SK-N-SH (cell line): ENCODE results near the gene C14orf132. TPM values are rescaled to one million over a fixed set of nuclear protein-coding genes. Genes with fewer than 3 reads are reported as not detected.
A peak's percentile ranks its signal among the peaks of the same experiment; 100 is the strongest.

Source experiments
- CTCF ChIA-PET: fragments of 300-600, 350-600 bp; formaldehyde crosslinking; extraction: SDS; loops from one replicate; lab custom pipeline; 2021; lab: Yijun Ruan, JAX
- POLR2A ChIA-PET: fragments of 350-600 bp; sonication (Branson Sonifier 250); formaldehyde crosslinking; extraction: SDS; loops from one replicate; lab custom pipeline; 2020; ENCODE audit warnings: antibody characterized with exemption, inconsistent platforms; lab: Yijun Ruan, JAX
- DNase-seq: peaks from one replicate; pipeline ENCODE4 v3.0.0; 2012
- H2AFZ ChIP-seq: fragments of 200-600 bp; sonication (generic); 2 replicates; pipeline ENCODE4 v1.8.1; 2016; ENCODE audit warnings: antibody characterized with exemption, mild to moderate bottlenecking, low read depth
- H3F3A ChIP-seq: fragments of 200-600 bp; sonication (generic); replicated peaks from 2 replicates; pipeline ENCODE3; 2016; ENCODE audit warnings: antibody characterized with exemption, mild to moderate bottlenecking; ENCODE audit not compliant: insufficient read depth
- H3K27ac ChIP-seq, 2 experiments: fragments of 200-500 bp in 1 of 2; fragments of 200-600 bp in 1 of 2; sonication (Bioruptor generic) in 1 of 2; sonication (generic), shearing (Covaris generic) in 1 of 2; 2 replicates each; pipeline versions ENCODE4 v1.5.1 to v1.6.1; 2014 to 2016; ENCODE audit warnings: low read depth in 2 of 2, inconsistent platforms in 1 of 2, low read length in 1 of 2, mild to moderate bottlenecking in 1 of 2, mixed read lengths in 1 of 2
- H3K27me3 ChIP-seq: fragments of 200-600 bp; sonication (generic), shearing (Covaris generic); 2 replicates; pipeline ENCODE4 v1.6.1; 2016; ENCODE audit warnings: mixed run types; ENCODE audit not compliant: insufficient read depth
- H3K36me3 ChIP-seq, 2 experiments: fragments of 200-500 bp in 1 of 2; fragments of 200-600 bp in 1 of 2; sonication (Bioruptor generic) in 1 of 2; sonication (generic) in 1 of 2; replicated peaks in 1 of 2; 2 replicates each; pipeline versions ENCODE3 to v1.5.1; 2014 to 2016; ENCODE audit warnings: low read length in 1 of 2, mild to moderate bottlenecking in 1 of 2; ENCODE audit not compliant: insufficient read depth in 2 of 2, control insufficient read depth in 1 of 2
- H3K4me1 ChIP-seq, 2 experiments: fragments of 200-500 bp in 1 of 2; fragments of 200-600 bp in 1 of 2; sonication (Bioruptor generic) in 1 of 2; sonication (generic), shearing (Covaris generic) in 1 of 2; 2 replicates each; pipeline versions ENCODE4 v1.5.1 to v1.6.1; 2014 to 2016; ENCODE audit warnings: low read depth in 1 of 2, low read length in 1 of 2, mixed run types in 1 of 2; ENCODE audit not compliant: insufficient read depth in 2 of 2, control insufficient read depth in 1 of 2
- H3K4me2 ChIP-seq: fragments of 200-600 bp; sonication (generic), shearing (Covaris generic); 2 replicates; pipeline ENCODE4 v1.6.1; 2017; ENCODE audit warnings: mixed run types
- H3K4me3 ChIP-seq, 2 experiments: fragments of 200-500 bp in 1 of 2; fragments of 200-600 bp in 1 of 2; sonication (Bioruptor generic) in 1 of 2; sonication (generic), shearing (Covaris generic) in 1 of 2; 2 replicates each; pipeline versions ENCODE4 v1.5.1 to v1.8.1; 2014 to 2016; ENCODE audit warnings: low read depth in 2 of 2, inconsistent platforms in 1 of 2, low read length in 1 of 2, mild to moderate bottlenecking in 1 of 2, mixed read lengths in 1 of 2, moderate library complexity in 1 of 2
- H3K79me2 ChIP-seq: fragments of 200-600 bp; sonication (generic); 2 replicates; pipeline ENCODE4 v1.8.1; 2017; ENCODE audit warnings: mild to moderate bottlenecking; ENCODE audit not compliant: insufficient read depth
- H3K9ac ChIP-seq: fragments of 200-600 bp; sonication (generic); 2 replicates; pipeline ENCODE4 v1.6.1; 2017; ENCODE audit warnings: mixed run types
- H3K9me2 ChIP-seq: fragments of 200-600 bp; sonication (generic); 2 replicates; pipeline ENCODE4 v1.6.1; 2017; ENCODE audit warnings: mixed run types
- H3K9me3 ChIP-seq: fragments of 200-600 bp; sonication (generic); 2 replicates; pipeline ENCODE4 v1.6.1; 2017; ENCODE audit warnings: mixed run types, mild to moderate bottlenecking, moderate library complexity
- H4K20me1 ChIP-seq: fragments of 200-600 bp; sonication (generic); 2 replicates; pipeline ENCODE4 v1.6.1; 2017; ENCODE audit warnings: mild to moderate bottlenecking, mixed run types; ENCODE audit not compliant: insufficient read depth
- EP300 ChIP-seq, 2 experiments: IDR thresholded peaks; 2 replicates each; pipeline versions ENCODE4 v1.4.0 to v1.6.1; 2012; ENCODE audit warnings: borderline replicate concordance in 1 of 2, low read depth in 1 of 2, low read length in 1 of 2
- EZH2phosphoT487 ChIP-seq: fragments of 200-600 bp; sonication (generic); IDR thresholded peaks from 2 replicates; pipeline ENCODE4 v1.6.1; 2017; ENCODE audit warnings: low read depth, mixed run types, mild to moderate bottlenecking, antibody characterized with exemption, moderate library complexity, borderline replicate concordance
- FOSL2 ChIP-seq: IDR thresholded peaks from 2 replicates; pipeline ENCODE4 v1.4.0; 2012; ENCODE audit warnings: low read depth, mild to moderate bottlenecking, moderate library complexity, borderline replicate concordance
- FOXM1 ChIP-seq: IDR thresholded peaks from 2 replicates; pipeline ENCODE4 v1.4.0; 2012; ENCODE audit warnings: low read depth, mild to moderate bottlenecking
- JUND ChIP-seq: IDR thresholded peaks from 2 replicates; pipeline ENCODE4 v1.4.0; 2012
- RAD21 ChIP-seq: IDR thresholded peaks from 2 replicates; pipeline ENCODE4 v1.6.1; 2012; ENCODE audit warnings: mild to moderate bottlenecking, low read length
- RCOR1 ChIP-seq: fragments of 150-350 bp; IDR thresholded peaks from 2 replicates; pipeline ENCODE4 v1.6.1; 2017; ENCODE audit warnings: antibody characterized with exemption, low read length
- RXRA ChIP-seq: IDR thresholded peaks from 2 replicates; pipeline ENCODE4 v1.4.0; 2012; ENCODE audit warnings: low read depth, mild to moderate bottlenecking, borderline replicate concordance
- SMC3 ChIP-seq: IDR thresholded peaks from 2 replicates; pipeline ENCODE4 v1.6.1; 2012; ENCODE audit warnings: low read depth, low read length, improper control_type of control experiment
- WGBS: methylation state at CpG from one replicate; pipeline ENCODE4 v1.1.6; 2017; ENCODE audit warnings: low lambda C conversion rate; 5-methylcytosine and 5-hydroxymethylcytosine counted together
- polyA plus RNA-seq, 3 experiments: library from polyadenylated mRNA; depleted of rRNA; stranded (reverse); fragments of >200 nt; gene quantifications; 2 replicates each; pipeline ENCODE4 v1.2.3, GENCODE V29; 2012
- TF ChIP-seq, protein P1 (sequence below): fragments of 150-350 bp; IDR thresholded peaks from 2 replicates; pipeline ENCODE4 v1.6.1; 2017; ENCODE audit warnings: antibody characterized with exemption, low read length, low read depth, borderline replicate concordance
- TF ChIP-seq, protein P2 (sequence below): IDR thresholded peaks from 2 replicates; pipeline ENCODE4; 2012
- TF ChIP-seq, protein P3 (sequence below): fragments of 150-350 bp; IDR thresholded peaks from 2 replicates; pipeline ENCODE4 v1.6.1; 2016; ENCODE audit warnings: mild to moderate bottlenecking, low read depth, low read length
- TF ChIP-seq, protein P4 (sequence below): IDR thresholded peaks from 2 replicates; pipeline ENCODE4 v1.4.0; 2012; ENCODE audit warnings: low read depth, borderline replicate concordance
- TF ChIP-seq, protein P5 (sequence below): IDR thresholded peaks from 2 replicates; pipeline ENCODE4 v1.6.1; 2012; ENCODE audit warnings: mild to moderate bottlenecking, low read depth, low read length, moderate library complexity
- TF ChIP-seq, protein P6 (sequence below): fragments of 200-600 bp; sonication (generic); IDR thresholded peaks from 2 replicates; pipeline ENCODE4 v1.6.1; 2017; ENCODE audit warnings: antibody characterized with exemption, mild to moderate bottlenecking, moderate library complexity

The C14orf132 gene
- polyA plus RNA-seq, 1 of the 3 experiments (the other 2 are of a cell fraction) = 5.5 TPM

DNA sequence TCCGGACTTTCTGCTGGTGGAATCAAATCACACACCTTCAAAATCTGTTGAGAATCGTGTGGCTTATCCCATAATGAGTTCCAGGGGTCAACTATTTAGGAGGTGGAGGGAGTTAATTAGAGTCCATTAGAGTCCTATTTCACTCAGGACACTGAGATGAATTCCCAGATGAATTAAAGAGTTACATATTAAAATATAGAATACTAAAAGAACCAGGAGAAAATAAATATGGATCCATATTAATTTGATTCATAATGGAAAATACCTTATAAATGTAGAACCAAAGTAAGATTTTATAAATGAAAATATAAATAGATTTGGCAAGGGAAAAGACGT is 44.6 kb upstream of the C14orf132 start:
- ChIA-PET CTCF (interaction anchor here (0.6 to 23.8 kb wide), 55 partner anchors 8 to 1314 kb away, joined by 3 to 503 read pairs (median 4); partner anchors contain the start of gene TUNAR), POLR2A (no interaction called here)
- no peak for DNase-seq
- Histone ChIP-seq H3K36me3 (no peaks in the 10 kb centered on the region), H3K4me3 (peak overlapping the region in 1 of 2 experiments; percentile 36; a peak in 1 of 4 replicates), H3K9me3 (no peaks in the 10 kb centered on the region), H3K27ac (no peak overlapping the region), H3K27me3 (no peaks in the 10 kb centered on the region), H4K20me1 (no peaks in the 10 kb centered on the region), H3K9ac (no peak overlapping the region), H3K9me2 (no peaks in the 10 kb centered on the region), H3K4me1 (no peaks in the 10 kb centered on the region), H3K79me2 (no peaks in the 10 kb centered on the region), H2AFZ (no peak overlapping the region), H3K4me2 (no peak overlapping the region), H3F3A (no peaks in the 10 kb centered on the region)
- 10% methylated on average over 3 of the region's 3 CpGs for WGBS
- TF ChIP-seq EP300 (IDR thresholded peaks at IDR 0.05; ENCODE audit: borderline replicate concordance in 1 of 2, low read depth in 1 of 2, low read length in 1 of 2) (no peak), RXRA (no peak)
- TF ChIP-seq, protein P1, sequence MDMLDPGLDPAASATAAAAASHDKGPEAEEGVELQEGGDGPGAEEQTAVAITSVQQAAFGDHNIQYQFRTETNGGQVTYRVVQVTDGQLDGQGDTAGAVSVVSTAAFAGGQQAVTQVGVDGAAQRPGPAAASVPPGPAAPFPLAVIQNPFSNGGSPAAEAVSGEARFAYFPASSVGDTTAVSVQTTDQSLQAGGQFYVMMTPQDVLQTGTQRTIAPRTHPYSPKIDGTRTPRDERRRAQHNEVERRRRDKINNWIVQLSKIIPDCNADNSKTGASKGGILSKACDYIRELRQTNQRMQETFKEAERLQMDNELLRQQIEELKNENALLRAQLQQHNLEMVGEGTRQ = no peak
- TF ChIP-seq, protein P2, sequence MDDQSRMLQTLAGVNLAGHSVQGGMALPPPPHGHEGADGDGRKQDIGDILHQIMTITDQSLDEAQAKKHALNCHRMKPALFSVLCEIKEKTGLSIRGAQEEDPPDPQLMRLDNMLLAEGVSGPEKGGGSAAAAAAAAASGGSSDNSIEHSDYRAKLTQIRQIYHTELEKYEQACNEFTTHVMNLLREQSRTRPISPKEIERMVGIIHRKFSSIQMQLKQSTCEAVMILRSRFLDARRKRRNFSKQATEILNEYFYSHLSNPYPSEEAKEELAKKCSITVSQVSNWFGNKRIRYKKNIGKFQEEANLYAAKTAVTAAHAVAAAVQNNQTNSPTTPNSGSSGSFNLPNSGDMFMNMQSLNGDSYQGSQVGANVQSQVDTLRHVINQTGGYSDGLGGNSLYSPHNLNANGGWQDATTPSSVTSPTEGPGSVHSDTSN = no peak
- TF ChIP-seq, protein P3, sequence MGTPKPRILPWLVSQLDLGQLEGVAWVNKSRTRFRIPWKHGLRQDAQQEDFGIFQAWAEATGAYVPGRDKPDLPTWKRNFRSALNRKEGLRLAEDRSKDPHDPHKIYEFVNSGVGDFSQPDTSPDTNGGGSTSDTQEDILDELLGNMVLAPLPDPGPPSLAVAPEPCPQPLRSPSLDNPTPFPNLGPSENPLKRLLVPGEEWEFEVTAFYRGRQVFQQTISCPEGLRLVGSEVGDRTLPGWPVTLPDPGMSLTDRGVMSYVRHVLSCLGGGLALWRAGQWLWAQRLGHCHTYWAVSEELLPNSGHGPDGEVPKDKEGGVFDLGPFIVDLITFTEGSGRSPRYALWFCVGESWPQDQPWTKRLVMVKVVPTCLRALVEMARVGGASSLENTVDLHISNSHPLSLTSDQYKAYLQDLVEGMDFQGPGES = no peak

DNA sequence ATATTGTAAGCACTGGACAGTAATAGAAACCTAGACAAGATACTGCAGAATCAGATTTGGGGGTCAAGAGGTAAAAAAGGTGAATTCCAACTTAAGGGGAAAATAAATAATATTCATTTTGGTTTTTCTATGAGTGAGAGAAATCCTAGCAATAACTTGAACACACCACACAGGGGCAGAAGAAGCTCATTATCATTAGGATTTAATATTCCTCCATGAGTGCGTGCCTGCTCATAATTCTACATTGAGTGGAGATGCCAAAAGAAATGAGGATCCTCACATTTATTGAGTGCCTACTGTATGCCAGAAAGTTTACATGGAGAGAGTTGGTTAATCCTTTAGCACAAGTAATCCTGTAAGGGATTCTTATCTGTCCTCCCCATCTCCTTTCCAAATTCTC is 40.5 kb upstream of the C14orf132 start:
- ChIA-PET POLR2A (interaction anchor here (1.8 kb wide), 1 partner anchor 100 kb away, joined by 6 read pairs; no protein-coding TSS in a partner anchor), CTCF (interaction anchor here (0.8 to 23.8 kb wide), 35 partner anchors 9 to 457 kb away, joined by 3 to 503 read pairs (median 4); partner anchors contain the start of gene C14orf132)
- no peaks in the 10 kb centered on the region for H3K27me3 ChIP-seq
- no peaks in the 10 kb centered on the region for H4K20me1 ChIP-seq
- H3F3A ChIP-seq = no peaks in the 10 kb centered on the region
- no peak overlapping the region for H2AFZ ChIP-seq
- no peak overlapping the region for H3K9ac ChIP-seq
- peaks cover 0 to 4% of the 10 kb centered on the region in 2 experiments; a peak in 1 of 4 replicates for H3K4me1 ChIP-seq
- H3K9me3 ChIP-seq = no peaks in the 10 kb centered on the region
- H3K9me2 ChIP-seq = no peaks in the 10 kb centered on the region
- peak; percentile 43 for DNase-seq
- WGBS = 0% methylated on average over 1 of the region's 1 CpG
- no peaks in the 10 kb centered on the region for H3K36me3 ChIP-seq
- H3K4me3 ChIP-seq = no peak overlapping the region; a peak in 1 of 4 replicates
- no peak overlapping the region for H3K4me2 ChIP-seq
- H3K79me2 ChIP-seq = no peaks in the 10 kb centered on the region
- H3K27ac ChIP-seq = no peak overlapping the region
- no peak for TF ChIP-seq JUND
- TF ChIP-seq RCOR1 = no peak
- TF ChIP-seq, protein P4, sequence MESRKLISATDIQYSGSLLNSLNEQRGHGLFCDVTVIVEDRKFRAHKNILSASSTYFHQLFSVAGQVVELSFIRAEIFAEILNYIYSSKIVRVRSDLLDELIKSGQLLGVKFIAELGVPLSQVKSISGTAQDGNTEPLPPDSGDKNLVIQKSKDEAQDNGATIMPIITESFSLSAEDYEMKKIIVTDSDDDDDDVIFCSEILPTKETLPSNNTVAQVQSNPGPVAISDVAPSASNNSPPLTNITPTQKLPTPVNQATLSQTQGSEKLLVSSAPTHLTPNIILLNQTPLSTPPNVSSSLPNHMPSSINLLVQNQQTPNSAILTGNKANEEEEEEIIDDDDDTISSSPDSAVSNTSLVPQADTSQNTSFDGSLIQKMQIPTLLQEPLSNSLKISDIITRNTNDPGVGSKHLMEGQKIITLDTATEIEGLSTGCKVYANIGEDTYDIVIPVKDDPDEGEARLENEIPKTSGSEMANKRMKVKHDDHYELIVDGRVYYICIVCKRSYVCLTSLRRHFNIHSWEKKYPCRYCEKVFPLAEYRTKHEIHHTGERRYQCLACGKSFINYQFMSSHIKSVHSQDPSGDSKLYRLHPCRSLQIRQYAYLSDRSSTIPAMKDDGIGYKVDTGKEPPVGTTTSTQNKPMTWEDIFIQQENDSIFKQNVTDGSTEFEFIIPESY = no peak
- TF ChIP-seq, protein P5, sequence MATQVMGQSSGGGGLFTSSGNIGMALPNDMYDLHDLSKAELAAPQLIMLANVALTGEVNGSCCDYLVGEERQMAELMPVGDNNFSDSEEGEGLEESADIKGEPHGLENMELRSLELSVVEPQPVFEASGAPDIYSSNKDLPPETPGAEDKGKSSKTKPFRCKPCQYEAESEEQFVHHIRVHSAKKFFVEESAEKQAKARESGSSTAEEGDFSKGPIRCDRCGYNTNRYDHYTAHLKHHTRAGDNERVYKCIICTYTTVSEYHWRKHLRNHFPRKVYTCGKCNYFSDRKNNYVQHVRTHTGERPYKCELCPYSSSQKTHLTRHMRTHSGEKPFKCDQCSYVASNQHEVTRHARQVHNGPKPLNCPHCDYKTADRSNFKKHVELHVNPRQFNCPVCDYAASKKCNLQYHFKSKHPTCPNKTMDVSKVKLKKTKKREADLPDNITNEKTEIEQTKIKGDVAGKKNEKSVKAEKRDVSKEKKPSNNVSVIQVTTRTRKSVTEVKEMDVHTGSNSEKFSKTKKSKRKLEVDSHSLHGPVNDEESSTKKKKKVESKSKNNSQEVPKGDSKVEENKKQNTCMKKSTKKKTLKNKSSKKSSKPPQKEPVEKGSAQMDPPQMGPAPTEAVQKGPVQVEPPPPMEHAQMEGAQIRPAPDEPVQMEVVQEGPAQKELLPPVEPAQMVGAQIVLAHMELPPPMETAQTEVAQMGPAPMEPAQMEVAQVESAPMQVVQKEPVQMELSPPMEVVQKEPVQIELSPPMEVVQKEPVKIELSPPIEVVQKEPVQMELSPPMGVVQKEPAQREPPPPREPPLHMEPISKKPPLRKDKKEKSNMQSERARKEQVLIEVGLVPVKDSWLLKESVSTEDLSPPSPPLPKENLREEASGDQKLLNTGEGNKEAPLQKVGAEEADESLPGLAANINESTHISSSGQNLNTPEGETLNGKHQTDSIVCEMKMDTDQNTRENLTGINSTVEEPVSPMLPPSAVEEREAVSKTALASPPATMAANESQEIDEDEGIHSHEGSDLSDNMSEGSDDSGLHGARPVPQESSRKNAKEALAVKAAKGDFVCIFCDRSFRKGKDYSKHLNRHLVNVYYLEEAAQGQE = no peak
- TF ChIP-seq FOXM1 = no peak
- TF ChIP-seq EZH2phosphoT487 = no peak
- TF ChIP-seq FOSL2 = no peak
- no peak for TF ChIP-seq EP300 (IDR thresholded peaks at IDR 0.05; ENCODE audit: borderline replicate concordance in 1 of 2, low read depth in 1 of 2, low read length in 1 of 2)
- TF ChIP-seq SMC3 = peak; percentile 83
- TF ChIP-seq, protein P6, sequence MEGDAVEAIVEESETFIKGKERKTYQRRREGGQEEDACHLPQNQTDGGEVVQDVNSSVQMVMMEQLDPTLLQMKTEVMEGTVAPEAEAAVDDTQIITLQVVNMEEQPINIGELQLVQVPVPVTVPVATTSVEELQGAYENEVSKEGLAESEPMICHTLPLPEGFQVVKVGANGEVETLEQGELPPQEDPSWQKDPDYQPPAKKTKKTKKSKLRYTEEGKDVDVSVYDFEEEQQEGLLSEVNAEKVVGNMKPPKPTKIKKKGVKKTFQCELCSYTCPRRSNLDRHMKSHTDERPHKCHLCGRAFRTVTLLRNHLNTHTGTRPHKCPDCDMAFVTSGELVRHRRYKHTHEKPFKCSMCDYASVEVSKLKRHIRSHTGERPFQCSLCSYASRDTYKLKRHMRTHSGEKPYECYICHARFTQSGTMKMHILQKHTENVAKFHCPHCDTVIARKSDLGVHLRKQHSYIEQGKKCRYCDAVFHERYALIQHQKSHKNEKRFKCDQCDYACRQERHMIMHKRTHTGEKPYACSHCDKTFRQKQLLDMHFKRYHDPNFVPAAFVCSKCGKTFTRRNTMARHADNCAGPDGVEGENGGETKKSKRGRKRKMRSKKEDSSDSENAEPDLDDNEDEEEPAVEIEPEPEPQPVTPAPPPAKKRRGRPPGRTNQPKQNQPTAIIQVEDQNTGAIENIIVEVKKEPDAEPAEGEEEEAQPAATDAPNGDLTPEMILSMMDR = peak; percentile 67
- TF ChIP-seq RAD21 = peak; percentile 88
